Measurements from ENCODE around the gene RASSF5. TPM values are rescaled to one million over a fixed set of nuclear protein-coding genes. Genes with fewer than 3 reads are reported as not detected.

Gene RASSF5
- total and polyA plus RNA-seq, 9 of the 15 experiments (the other 6 are each of a cell fraction or from before 2014, with no cell fraction given): 6.1 to 41.0 (median 25.2) TPM

DNA sequence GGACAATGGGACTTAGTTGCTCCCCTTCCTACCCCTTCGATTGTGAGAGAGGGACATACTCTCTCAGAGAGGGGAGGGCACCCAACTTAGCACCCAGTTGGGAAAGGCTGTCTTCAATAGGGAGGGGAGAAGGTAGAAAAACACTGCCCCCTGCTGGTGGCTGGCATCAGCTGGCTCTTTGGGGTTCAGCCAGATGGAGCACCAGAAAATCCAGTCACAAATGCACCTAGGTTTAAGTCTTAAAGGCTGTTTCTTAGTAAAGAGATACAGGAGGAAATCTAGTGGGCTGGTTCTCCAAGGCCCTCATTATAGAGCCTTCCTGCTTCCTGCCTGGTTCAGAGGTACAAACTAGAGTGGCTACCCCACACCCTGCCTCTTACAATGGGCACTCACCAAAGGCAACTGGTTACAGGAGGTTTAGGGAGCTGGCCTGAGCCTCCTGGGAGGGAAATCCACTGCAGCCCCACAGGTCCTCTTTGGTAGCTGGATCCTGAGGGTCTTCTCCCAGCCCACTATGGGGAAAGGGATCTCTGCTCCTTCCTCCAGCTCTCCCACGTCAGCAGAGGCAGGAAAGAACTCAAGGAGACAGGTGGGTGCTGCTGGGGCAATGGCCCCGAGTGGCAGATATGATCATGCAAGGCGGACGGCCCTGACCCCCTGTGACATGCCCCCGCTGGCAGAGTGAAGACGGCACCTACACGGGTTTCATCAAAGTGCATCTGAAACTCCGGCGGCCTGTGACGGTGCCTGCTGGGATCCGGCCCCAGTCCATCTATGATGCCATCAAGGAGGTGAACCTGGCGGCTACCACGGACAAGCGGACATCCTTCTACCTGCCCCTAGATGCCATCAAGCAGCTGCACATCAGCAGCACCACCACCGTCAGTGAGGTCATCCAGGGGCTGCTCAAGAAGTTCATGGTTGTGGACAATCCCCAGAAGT is 76.6 kb downstream of the RASSF5 start (continued):
- TF ChIP-seq, protein P1, sequence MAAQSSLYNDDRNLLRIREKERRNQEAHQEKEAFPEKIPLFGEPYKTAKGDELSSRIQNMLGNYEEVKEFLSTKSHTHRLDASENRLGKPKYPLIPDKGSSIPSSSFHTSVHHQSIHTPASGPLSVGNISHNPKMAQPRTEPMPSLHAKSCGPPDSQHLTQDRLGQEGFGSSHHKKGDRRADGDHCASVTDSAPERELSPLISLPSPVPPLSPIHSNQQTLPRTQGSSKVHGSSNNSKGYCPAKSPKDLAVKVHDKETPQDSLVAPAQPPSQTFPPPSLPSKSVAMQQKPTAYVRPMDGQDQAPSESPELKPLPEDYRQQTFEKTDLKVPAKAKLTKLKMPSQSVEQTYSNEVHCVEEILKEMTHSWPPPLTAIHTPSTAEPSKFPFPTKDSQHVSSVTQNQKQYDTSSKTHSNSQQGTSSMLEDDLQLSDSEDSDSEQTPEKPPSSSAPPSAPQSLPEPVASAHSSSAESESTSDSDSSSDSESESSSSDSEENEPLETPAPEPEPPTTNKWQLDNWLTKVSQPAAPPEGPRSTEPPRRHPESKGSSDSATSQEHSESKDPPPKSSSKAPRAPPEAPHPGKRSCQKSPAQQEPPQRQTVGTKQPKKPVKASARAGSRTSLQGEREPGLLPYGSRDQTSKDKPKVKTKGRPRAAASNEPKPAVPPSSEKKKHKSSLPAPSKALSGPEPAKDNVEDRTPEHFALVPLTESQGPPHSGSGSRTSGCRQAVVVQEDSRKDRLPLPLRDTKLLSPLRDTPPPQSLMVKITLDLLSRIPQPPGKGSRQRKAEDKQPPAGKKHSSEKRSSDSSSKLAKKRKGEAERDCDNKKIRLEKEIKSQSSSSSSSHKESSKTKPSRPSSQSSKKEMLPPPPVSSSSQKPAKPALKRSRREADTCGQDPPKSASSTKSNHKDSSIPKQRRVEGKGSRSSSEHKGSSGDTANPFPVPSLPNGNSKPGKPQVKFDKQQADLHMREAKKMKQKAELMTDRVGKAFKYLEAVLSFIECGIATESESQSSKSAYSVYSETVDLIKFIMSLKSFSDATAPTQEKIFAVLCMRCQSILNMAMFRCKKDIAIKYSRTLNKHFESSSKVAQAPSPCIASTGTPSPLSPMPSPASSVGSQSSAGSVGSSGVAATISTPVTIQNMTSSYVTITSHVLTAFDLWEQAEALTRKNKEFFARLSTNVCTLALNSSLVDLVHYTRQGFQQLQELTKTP (IDR thresholded peaks at IDR 0.05; ENCODE audit: low read depth in 1 of 2, partially characterized antibody in 2 of 2): peak in 1 of 2 experiments; percentile 20
- no peak for TF ChIP-seq BHLHE40 (IDR thresholded peaks at IDR 0.05; ENCODE audit: low read length)
- TF ChIP-seq, protein P2, sequence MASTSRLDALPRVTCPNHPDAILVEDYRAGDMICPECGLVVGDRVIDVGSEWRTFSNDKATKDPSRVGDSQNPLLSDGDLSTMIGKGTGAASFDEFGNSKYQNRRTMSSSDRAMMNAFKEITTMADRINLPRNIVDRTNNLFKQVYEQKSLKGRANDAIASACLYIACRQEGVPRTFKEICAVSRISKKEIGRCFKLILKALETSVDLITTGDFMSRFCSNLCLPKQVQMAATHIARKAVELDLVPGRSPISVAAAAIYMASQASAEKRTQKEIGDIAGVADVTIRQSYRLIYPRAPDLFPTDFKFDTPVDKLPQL (IDR thresholded peaks at IDR 0.05; ENCODE audit: extremely low read depth, insufficient read length): no peak
- peak; percentile 48 for TF ChIP-seq CEBPB (tag; IDR thresholded peaks at IDR 0.05)
- 0 out of 4 replicates have a peak, but pooled peaks of 1 of the 2 experiments have one; percentile 29 for TF ChIP-seq TBL1XR1 (IDR thresholded peaks at IDR 0.05; ENCODE audit: low read length in 2 of 2)
- peak; percentile 45; the same call in 1 of the 2 replicates for TF ChIP-seq JUND (IDR thresholded peaks at IDR 0.05; ENCODE audit: borderline replicate concordance, low read depth, low read length)
- no peak for TF ChIP-seq JUND (tag; IDR thresholded peaks at IDR 0.05; ENCODE audit: borderline replicate concordance, low read depth, low read length)
- TF ChIP-seq POU5F1 (IDR thresholded peaks at IDR 0.05; ENCODE audit: borderline replicate concordance, low read depth, low read length, partially characterized antibody): peak; percentile 43
- 0 out of 4 replicates have a peak, but pooled peaks of 1 of the 2 experiments have one; percentile 51 for TF ChIP-seq ARNT (IDR thresholded peaks at IDR 0.05)
- no peak for TF ChIP-seq ZNF75A (CRISPR knock-in tag; IDR thresholded peaks at IDR 0.05)
- TF ChIP-seq, protein P3, sequence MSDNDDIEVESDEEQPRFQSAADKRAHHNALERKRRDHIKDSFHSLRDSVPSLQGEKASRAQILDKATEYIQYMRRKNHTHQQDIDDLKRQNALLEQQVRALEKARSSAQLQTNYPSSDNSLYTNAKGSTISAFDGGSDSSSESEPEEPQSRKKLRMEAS (CRISPR knock-in tag; IDR thresholded peaks at IDR 0.05): peak; percentile 56; the same call in 1 of the 2 replicates
- TF ChIP-seq, protein P4, sequence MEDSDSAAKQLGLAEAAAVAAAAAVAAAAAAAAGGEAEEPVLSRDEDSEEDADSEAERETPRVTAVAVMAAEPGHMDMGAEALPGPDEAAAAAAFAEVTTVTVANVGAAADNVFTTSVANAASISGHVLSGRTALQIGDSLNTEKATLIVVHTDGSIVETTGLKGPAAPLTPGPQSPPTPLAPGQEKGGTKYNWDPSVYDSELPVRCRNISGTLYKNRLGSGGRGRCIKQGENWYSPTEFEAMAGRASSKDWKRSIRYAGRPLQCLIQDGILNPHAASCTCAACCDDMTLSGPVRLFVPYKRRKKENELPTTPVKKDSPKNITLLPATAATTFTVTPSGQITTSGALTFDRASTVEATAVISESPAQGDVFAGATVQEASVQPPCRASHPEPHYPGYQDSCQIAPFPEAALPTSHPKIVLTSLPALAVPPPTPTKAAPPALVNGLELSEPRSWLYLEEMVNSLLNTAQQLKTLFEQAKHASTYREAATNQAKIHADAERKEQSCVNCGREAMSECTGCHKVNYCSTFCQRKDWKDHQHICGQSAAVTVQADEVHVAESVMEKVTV (CRISPR knock-in tag; IDR thresholded peaks at IDR 0.05): peak; percentile 97
- TF ChIP-seq SMARCA4 (IDR thresholded peaks at IDR 0.05): peak; percentile 16; the same call in 1 of the 2 replicates
- peak; percentile 85 for TF ChIP-seq XRCC5 (IDR thresholded peaks at IDR 0.05; ENCODE audit: low read depth, low read length)
- TF ChIP-seq, protein P5, sequence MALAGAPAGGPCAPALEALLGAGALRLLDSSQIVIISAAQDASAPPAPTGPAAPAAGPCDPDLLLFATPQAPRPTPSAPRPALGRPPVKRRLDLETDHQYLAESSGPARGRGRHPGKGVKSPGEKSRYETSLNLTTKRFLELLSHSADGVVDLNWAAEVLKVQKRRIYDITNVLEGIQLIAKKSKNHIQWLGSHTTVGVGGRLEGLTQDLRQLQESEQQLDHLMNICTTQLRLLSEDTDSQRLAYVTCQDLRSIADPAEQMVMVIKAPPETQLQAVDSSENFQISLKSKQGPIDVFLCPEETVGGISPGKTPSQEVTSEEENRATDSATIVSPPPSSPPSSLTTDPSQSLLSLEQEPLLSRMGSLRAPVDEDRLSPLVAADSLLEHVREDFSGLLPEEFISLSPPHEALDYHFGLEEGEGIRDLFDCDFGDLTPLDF (CRISPR knock-in tag; IDR thresholded peaks at IDR 0.05): 0 out of 2 replicates have a peak, but pooled peaks have one; percentile 28
- TF ChIP-seq ZNF436 (CRISPR knock-in tag; IDR thresholded peaks at IDR 0.05): no peak
- TF ChIP-seq PHF21A (IDR thresholded peaks at IDR 0.05; ENCODE audit: borderline replicate concordance, low read depth): no peak
- no peak for TF ChIP-seq MCM2 (IDR thresholded peaks at IDR 0.05; ENCODE audit: low read depth)
- TF ChIP-seq POLR2G (IDR thresholded peaks at IDR 0.05; ENCODE audit: low read depth, low read length): 0 out of 2 replicates have a peak, but pooled peaks have one; percentile 27

All from K562 (cell line).